ENCODE measurements around the gene C2orf76.
"Not testable (repeated sequence)": the region's sequence is repeated elsewhere in the genome, so short reads cannot be mapped to it uniquely, and the experiment has no call there.

The C2orf76 gene

GRCh38 chr2:119377294-119377992 lies 10.8 kb upstream of the C2orf76 start:
- DNase-seq (ENCODE audit: low spot score) = no peak

GRCh38 chr2:119376810-119377209 lies 10.2 kb upstream of the C2orf76 start:
- no peak for DNase-seq (ENCODE audit: low spot score)

GRCh38 chr2:119376406-119376805 lies 9.8 kb upstream of the C2orf76 start:
- not testable (repeated sequence) for DNase-seq (ENCODE audit: low spot score)

- DNase-seq (ENCODE audit: low spot score) = not testable (repeated sequence)
Observed at GRCh38 chr2:119373907-119374745, 7.5 kb upstream of the C2orf76 start.

- DNase-seq (ENCODE audit: low spot score) = no peak
Observed at GRCh38 chr2:119372778-119373568, 6.3 kb upstream of the C2orf76 start.

GRCh38 chr2:119371111-119371510 lies 4.5 kb upstream of the C2orf76 start:
- DNase-seq (ENCODE audit: low spot score) = no peak

- no peak for DNase-seq (ENCODE audit: low spot score)
Observed at GRCh38 chr2:119369845-119370244, 3.2 kb upstream of the C2orf76 start.

GRCh38 chr2:119367472-119368099 lies 952 bp upstream of the C2orf76 start:
- DNase-seq (ENCODE audit: low spot score) = peak; percentile 82

GRCh38 chr2:119366161-119366648 lies 429 bp downstream of the C2orf76 start:
- no peak for DNase-seq (ENCODE audit: low spot score)

GRCh38 chr2:119365436-119365835 lies 1.2 kb downstream of the C2orf76 start:
- no peak for DNase-seq (ENCODE audit: low spot score)

- DNase-seq (ENCODE audit: low spot score) = no peak
Observed at GRCh38 chr2:119364798-119365197, 1.8 kb downstream of the C2orf76 start.

GRCh38 chr2:119360423-119360966 lies 6.1 kb downstream of the C2orf76 start:
- no peak for DNase-seq (ENCODE audit: low spot score)

GRCh38 chr2:119359774-119360173 lies 6.9 kb downstream of the C2orf76 start:
- no peak for DNase-seq (ENCODE audit: low spot score)

- no peak for DNase-seq (ENCODE audit: low spot score)
Observed at GRCh38 chr2:119354860-119355259, 11.8 kb downstream of the C2orf76 start.

- no peak for DNase-seq (ENCODE audit: low spot score)
Observed at GRCh38 chr2:119352357-119352756, 14.3 kb downstream of the C2orf76 start.

GRCh38 chr2:119350311-119350998 lies 16.2 kb downstream of the C2orf76 start:
- peak; percentile 63 for DNase-seq (ENCODE audit: low spot score)

- no peak for DNase-seq (ENCODE audit: low spot score)
Observed at GRCh38 chr2:119349289-119349688, 17.3 kb downstream of the C2orf76 start.

GRCh38 chr2:119341684-119342083 lies 24.9 kb downstream of the C2orf76 start:
- no peak for DNase-seq (ENCODE audit: low spot score)

GRCh38 chr2:119339562-119339923 lies 27.1 kb downstream of the C2orf76 start:
- DNase-seq (ENCODE audit: low spot score) = no peak

GRCh38 chr2:119338826-119339561 lies 27.6 kb downstream of the C2orf76 start:
- no peak for DNase-seq (ENCODE audit: low spot score)

All from ecto neural progenitor cell (in vitro differentiated cells).